ENCODE results near the gene MYL2.

MYL2 gene

DNA sequence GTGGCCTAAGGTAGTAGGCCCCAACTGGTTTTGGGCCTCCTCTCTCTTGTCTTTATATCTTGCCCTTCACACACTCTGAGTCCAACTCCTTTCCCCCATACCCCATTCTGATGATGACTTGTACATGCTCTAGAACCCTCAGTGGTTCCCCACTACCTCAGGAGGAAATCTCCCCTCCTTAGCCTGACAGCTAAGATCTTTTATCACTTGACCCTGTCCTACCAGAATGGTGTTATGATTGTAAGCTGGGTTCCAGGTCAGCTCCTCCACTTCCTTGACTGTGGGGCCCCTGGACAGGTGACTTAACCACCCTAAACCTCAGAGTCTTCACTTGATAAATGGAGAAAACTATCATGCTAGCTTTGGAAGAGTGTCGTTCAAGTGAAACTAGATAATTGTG lies 9.4 kb upstream of the MYL2 start:
- DNase-seq: no peak

DNA sequence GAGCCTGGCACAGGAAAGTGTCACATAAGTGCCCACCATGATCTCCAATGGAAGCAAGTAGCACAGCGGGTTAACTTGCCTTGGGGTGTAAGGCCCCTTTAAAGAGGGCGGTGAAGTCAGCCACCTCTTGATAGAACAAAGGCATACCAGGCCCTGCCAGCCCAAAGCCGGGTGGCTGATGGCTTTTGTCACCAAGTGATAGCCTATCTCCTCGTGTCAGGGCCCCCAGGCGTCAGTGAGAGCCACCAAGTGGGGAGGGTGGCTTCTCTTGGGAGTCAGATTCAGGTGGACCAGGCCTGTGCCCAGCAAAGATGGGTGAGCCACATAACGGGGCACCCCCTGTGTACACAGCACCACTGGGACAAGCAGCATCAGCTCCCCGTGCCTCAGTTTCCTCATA lies 8.3 kb upstream of the MYL2 start:
- no peak for DNase-seq

DNA sequence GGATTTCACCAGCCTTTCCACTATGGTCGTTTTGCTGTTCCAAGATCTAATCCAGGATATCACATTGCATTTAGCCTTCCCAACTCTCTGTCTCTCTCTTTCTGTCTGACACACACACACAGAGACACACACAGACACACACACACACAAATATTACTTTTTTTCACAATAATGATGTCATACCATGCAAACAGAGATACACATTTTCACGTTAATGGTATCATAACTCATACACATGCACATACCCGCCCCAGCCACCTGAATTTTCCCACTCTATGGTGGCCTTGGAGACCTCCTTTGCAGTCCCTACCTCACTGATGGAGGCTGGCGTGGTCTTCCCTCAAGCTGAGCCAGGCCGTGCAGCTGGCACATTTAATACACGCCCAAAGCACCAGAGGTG lies 7.2 kb upstream of the MYL2 start:
- no peak for DNase-seq

DNA sequence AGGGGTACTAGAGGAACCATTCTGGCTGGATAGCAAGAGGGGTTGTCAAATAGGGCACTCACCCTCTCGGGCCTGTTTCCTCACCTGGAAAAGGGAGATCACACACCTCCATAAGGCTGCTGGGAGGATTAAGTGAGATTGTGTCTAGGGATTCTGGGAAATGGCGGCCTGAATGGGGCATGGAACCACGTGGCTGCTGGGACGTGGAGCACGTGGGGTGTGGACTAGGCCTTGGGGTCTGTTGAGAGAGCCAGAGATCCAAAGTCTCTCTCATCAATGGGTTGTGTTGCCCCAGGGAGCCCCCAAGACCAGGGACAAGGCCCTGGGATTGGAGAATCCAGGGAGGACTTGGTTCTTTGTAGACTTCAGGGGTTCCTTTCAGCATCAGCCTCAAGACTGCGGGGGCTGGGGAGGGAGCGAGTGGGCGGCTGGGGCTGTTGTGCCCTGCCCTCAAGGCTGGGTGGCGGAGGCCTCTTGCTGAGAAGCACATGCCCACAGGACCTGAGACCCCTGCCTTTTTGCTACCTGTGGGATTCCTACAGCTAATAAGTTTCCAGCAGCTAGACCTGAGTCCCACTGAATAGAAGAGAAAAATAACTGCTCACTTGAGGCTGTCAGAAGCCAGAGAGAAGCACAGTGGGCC lies 3.4 kb upstream of the MYL2 start:
- no peak for DNase-seq

DNA sequence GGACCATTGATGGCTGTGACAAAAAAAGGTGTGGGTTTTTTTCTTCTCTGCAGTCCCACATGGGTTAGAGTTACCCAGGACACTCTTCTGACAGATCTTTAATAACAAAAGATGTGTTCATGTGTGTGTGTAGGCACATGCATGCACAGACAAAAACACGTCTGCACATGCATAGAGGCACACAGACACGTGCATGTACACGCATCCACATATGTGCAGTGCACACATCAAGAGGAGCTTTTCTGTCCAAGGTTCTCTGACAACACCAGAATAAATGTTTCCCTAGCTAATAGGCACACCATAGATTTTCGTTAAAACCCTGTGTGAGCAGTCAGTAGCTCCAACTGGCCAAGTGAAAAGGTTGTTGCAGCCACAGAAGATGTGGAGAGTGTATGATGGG lies 2.8 kb upstream of the MYL2 start:
- no peak for DNase-seq

DNA sequence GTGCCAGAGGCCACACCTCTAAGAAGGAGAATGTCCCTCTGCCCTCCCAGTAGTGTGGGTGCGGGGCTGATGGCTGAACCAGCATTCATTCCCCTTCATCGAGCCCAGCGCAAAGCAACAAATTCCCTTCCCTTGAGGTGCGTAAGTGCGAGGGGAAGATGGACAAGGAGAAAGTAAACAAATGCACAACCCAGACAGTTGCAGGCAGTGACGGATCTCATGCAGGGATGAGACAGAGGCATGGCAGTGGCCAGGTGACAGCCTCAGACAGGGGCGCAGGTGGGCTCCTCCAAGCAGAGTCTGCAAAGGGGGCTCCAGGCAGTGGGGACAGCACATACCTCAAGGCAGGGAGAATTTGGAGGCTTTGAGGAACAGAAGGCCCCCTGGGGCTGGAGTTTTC lies 2.3 kb upstream of the MYL2 start:
- no peak for DNase-seq

DNA sequence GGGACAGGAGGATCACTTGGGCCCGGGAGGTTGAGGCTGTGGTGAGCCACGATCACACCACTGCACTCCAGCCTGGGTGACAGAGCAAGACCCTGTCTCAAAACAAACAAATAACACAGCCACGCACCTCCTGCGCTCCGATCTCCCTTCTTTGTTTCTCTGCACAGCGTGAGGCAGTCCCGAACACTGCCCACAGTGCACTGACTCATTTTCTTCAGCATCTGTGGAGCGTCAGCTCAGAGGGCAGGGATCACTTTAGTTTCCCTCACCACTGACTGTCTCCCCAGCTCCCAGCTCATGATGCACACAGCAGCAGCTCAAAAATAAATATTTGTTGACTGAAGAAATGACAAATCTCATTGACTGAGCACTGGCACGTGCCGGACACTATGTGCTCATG lies 883 bp upstream of the MYL2 start:
- DNase-seq: no peak

DNA sequence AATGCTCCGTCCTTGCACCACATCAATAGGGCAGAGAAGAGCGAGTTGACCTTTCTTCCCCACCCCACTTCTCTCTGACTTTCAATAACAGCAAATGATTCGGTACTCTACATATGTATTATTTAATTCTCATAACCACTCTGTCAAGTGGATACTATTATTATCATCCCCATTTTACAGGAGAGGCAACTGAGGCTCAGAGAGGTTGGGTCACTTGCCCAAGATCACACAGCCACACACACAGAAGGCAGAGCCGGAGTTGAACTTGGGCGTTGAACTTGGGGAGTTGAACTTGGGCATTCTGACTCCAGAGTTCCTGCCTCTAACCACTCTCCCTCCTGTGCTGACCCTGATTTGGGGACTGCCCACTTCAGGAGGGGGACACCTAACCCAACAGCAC lies 659 bp downstream of the MYL2 start:
- DNase-seq: no peak

DNA sequence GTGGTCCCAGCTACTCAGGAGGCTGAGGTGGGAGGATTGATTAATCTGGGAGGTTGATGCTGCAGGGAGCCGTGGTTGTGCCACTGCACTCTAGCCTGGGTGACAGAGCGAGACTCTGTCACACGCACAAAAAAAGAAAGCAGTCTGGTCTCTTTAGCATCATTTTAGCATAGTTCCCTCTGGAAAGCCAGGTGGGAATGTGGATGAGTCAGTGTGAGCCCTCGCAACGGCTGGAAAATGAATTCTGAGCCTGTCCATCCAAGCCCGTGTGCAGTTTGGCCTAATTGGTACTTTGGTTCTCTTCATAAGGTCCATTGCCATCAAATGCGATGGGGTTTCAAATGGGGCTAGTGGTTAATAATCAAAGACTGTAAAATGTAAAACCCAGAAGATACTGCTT lies 2.4 kb downstream of the MYL2 start:
- no peak for DNase-seq

DNA sequence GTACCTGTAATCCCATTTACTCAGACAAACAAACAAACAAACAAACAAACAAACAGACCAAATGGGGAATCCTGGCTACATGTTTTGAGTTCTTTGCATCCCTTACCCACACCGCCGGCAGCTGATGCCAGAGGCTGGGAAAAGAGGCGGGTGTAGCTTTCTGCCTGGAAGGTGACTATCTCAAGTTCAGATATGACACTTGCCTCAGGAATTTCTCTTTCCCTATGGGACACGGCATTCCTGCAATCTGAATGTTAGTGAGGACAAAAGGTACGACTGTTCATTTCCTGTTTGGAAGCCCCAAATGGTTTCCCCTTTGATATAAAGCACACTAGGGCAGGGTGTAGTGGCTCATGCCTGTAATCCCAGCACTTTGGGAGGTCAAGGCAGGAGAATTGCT lies 2.9 kb downstream of the MYL2 start:
- no peak for DNase-seq

DNA sequence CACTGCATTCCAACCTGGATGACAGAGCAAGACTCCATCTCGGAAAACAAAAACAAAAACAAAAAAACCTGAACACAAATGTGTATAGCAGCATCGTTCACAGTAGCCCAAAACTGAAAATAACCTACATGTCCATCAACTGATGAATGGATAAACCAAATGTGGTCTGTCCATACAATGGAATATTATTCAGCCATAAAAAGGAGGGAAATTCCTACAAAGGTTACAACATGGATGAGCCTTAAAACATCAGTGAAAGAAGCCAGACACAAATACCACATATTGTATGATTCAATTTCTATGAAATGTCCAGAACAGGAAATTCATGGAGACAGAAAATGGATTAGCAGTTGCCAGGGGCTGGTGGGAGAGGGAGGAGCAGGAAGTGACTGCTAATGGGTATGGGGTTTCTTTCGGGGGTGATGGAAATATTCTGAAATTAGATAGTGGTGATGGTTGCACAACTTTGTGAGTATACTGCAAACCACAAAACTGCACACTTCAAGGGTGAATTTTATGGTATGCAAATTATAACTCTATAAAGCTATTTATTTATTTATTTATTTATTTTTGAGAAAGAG lies 4.0 kb downstream of the MYL2 start:
- DNase-seq: no peak

DNA sequence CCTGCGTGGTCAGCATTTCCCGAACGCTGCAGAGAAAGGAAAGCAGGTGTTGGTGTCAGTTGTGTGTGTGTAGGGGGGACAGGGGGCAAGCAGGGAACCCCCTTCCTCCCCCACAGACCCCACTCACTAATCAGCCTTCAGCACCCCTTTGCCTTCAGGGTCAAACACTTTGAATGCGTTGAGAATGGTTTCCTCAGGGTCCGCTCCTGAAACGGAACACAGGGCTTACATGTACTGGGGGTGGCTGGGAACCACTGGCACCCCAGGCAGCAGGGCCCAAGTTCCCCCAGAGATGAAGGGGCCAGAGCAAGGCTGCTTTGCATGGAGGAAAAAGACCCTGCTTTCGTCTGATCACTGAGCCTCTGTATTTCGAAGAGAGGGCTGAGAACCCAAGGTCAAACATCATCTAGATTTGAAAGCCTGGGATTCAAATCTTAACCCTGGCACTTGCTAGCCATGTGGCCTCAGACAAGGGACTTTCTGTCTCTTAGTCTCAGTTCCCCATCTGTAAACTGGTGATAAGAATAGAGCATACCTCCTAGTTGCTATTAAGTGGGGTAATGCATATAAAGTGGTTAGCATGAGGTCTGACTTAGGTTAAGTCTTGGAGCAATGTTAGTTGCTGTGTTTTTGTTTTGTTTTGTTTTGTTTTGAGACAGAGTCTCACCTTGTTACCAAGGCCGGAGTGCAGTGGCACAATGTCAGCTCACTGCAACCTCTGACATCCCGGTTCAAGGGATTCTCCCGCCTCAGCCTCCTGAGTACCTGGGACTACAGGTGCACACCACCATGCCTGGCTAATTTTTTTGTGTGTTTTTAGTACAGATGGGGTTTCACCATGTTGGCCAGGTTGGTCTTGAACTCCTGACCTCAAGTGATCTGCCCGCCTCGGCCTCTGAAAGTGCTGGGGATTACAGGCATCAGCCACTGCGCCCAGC lies 7.0 kb downstream of the MYL2 start:
- DNase-seq: no peak

DNA sequence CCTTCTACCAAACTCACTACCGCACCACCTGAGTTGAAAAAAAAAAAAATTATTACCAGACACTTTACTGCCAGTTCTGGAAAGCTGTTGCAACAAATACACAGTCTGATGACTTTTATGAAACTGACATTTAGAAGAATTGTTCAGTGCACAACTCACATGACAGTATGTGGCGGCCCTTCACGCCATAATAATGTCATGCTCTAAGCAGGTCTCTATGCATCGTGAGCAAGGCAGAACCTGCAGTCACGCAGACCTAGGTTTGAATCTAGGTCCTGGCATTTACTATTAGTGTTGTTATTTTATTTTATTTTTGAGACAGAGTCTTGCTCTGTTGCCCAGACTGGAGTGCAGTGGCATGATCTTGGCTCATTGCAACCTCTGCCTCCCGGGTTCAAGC lies 8.1 kb downstream of the MYL2 start:
- DNase-seq: no peak

DNA sequence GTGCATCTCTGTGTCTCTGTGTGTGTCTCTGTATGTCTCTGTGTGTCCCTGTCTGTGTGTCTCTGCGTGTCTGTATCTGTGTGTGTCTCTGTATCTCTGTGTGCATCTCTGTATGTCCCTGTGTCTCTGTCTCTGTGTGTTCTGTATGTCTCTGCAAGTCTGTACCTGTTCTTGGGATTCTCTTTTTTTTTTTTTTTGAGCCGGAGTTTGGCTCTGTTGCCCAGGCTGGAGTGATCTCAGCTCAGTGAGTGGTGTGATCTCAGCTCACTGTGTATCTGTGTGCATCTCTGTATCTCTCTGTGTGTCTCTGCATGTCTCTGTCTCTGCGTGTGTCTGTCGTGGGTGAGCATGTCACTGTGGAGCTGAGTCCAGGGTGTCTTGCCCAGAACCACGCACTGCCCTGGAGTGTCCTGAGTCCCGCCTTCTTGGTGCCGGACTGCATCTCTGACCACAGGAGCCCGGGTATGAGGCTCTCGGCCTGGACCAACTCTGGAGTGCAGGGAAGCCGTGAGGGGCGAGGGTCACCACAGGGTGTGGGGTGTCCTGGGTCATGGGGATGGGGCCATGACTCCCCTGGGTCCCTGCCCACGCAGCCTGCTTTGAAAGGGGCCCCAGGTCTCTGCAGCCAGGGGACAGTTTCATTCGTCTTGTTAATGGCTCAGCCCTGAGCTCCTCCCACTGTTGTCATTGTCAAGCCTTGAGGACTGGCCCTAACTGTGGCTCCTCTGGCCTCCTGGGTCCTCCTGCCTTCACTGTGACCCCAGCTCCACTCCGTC lies 11.8 kb downstream of the MYL2 start:
- DNase-seq: no peak

DNA sequence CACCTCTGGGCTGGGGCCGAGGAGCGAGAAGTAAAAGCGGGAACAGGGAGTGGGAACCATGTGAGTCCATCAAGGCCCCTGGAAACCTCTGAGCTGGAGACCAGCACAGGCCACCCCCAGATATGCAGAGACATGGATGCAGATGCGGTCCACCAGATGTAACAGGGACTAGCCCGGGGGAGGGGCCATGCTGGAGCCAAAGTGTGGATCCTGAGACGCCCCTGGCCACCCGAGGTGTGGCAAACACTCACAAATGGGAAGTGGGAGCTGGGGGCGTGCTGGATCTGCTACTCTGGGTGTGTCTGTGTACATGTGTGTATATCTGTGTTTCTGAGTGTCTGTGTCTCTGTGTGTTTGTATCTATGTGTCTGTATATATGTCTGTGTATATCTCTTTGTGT lies 12.8 kb downstream of the MYL2 start:
- DNase-seq: no peak

DNA sequence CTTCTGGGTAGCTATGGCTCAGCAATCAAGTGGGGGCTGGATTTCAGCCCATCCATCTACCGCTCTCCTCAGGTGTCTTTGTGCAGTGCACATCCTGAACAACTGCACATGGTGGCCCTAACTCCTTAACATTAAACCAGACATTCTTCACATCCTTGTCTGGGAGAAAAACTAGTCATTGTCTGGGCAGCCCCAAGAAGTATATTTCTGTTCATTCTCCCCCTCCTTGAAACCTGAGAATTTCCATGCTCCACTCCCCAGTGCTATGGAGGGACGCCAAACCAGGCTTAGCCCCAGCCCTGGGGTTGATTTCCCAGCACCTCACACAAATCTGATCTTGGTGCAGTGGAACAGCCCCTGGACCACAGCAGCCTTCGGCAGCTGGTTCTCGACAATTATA lies 13.4 kb downstream of the MYL2 start:
- DNase-seq: no peak

DNA sequence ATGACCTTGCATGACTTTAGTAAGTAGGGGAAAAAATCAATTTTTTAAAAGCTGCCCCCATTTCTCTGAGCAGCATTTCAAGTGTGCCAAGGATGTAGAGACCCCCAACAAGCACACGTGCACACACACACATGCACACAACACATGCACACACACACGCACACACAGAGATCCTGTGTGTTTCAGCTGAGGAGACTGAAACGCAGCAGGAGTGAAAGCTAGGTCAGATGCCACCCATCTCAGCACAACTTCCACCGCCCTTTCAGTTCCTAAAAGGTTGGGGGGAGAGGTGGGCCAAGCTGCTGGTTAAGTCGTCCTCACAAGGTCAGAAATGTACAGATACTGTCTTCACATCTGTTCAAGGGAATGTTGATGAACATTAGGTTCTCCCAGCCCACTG lies 13.9 kb downstream of the MYL2 start:
- no peak for DNase-seq

DNA sequence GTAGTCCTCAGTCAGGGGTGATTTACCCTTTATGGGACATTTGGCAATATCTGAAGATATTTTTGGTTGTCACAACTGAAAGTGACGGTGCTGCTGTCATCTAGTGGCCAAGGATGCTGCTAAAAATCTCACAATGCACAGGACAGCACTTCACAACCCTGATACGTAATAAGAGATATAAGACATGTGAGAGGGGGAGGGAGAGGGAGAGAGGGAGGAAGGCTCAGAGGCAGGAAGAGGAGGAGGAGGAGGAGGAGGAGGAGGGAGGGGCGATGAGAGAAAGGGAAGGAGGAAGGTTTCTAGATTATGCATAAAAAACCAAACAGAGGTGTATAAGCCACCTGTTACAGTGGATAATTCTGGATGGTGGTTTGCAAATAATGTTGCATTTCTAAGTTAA lies 14.3 kb downstream of the MYL2 start:
- no peak for DNase-seq

DNA sequence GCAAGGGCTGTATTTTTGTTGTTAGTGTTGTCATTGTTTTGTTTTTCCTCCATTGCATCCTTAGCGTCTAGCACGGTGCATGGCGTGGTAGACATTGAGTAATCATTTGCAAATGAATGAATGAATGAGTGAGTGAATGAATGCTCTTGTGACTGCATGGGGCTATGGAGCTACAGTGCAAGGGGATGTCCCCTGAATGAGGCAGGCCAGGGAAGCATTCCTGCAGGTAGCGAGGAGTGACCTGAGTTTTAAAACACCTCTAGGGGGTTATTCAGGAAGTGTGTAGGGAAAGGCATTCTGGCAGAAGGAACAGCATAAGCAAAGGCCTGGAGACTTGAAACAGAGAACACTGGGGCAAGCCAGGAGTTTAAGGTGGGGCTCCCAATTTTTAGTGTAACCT lies 16.9 kb downstream of the MYL2 start:
- DNase-seq: no peak

DNA sequence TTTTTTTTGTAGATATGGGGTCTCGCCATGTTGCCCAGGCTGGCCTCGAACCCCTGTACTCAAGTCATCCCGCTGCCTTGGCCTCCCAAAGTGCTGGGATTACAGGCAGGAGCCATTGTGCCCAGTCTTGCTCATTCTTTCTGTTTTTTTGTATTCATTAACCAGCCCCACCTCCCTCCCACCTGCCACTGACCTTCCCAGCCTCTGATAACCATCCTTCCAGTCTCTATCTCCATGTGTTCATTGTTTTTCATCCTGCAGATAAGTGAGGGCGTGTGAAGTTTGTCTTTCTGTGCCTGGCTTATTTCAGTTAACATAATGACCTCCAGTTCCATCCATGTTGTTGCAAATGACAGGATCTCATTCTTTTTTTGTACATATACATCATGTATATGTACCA lies 19.0 kb downstream of the MYL2 start:
- no peak for DNase-seq

DNA sequence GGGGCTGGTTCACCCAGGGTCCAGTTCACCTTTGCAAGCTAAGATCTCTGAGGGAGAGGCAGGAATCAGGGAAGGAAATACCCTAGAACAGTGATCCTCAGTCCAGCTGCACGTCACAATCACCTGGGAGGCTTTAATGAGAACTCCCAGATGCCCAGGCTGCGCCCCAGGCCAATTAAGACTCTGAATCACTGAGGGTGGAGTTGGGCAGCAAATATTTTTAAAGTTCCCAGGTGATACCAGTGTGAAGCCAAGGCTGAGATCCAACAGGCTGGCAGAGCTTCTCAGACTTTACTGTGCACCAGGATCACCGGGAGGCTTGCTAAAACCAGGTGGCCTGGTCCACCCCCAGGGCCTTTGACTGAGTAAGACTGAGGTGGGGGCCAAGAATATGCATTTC lies 23.8 kb downstream of the MYL2 start:
- no peak for DNase-seq

DNA sequence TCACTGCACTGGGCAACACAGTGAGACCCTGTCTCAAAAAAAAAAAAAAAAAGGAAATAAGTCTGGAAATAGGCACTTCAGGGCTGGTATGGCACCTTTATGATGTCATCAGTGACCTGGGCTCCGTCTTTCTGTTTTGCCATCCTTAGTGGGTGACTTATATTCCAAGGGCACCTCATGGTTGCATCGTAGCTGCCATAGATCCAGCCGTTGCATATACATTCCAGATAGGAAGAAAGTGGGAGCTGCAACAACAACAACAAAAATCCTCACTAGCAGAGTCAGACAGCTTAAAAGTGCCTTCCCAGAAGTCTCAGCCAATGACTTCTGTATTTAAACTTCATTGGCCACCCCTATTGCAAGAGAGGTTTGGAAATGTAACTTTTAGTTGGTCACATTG lies 26.4 kb downstream of the MYL2 start:
- no peak for DNase-seq

DNA sequence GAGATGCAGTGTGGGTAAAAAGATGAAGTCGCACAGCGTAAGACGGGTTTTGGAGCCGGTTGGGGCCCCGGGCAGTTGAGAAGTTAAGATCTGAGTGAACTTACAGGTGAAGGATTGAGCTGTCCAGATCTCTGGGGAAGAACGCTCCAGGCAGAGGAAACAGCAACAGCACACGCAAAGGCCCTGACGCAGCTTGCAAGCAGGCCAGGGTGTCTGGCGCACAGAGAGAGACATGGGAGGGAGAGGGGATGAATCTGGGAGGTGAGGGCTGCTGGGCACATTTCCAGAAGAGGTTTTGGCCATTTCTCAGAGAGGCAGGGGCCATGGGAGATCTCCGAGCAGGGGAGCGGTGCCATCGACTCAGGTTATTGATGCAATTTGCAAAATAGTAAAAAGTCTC lies 31.0 kb downstream of the MYL2 start:
- DNase-seq: no peak

All from activated effector memory CD4-positive, alpha-beta T cell treated with Interleukin-2 at 50 U/mL for 16 hours (primary cell).